ENCODE data around the gene WSB2. TPM values are rescaled to one million over a fixed set of nuclear protein-coding genes. Genes with fewer than 3 reads are reported as not detected.
"Not testable (repeated sequence)": the region's sequence is repeated elsewhere in the genome, so short reads cannot be mapped to it uniquely, and the experiment has no call there.

WSB2 gene
- total and polyA plus RNA-seq, 2 donors from 2014 or later, result 48.8 to 72.5 TPM

DNA sequence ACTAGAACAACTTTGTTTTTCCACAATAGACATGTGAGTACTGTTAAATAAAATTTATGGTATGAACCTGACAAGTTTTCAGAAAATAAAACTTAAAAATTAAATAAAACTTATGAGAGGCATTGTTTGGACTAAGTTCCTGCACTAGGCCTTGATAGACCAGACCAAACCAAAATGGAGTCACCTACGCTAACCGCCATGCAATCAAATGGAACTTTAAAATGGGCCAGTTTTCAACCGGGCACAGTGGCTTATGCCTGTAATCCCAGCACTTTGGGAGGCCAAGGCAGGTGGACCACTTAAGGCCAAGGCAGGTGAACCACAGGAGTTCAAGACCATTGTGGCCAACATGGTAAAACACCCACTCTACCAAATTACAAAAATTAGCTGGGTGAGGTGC is 49.6 kb downstream of the WSB2 start:
- intact Hi-C loops (cut with DNase I), result no loop called here
- FAIRE-seq (no peak), DNase-seq (no peak)

DNA sequence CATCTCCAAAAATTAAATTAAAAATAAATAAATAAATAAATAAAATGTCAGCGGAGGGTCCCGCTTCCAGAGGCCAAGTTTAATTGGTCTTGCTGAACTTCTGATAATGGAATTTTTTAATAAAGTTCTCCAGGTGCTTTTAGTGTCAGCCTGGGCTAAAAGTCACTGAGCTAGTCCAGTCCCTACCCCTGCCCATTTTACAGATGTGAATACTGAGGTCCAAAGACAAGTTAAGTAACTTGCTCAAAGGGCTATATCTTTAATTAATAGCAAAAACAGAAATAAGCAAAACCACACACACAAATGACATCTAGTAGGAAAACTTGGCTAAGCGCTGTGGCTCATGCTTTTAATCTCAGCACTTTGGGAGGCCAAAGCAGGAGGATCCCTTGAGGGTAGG is 50.1 kb downstream of the WSB2 start:
- H3K27me3 ChIP-seq (ENCODE audit: control insufficient read depth, insufficient read depth, low read length), result no peaks in the 10 kb centered on the region

More for the DNA sequence above, 49.6 kb downstream of the WSB2 start:
- H3K27me3 ChIP-seq (ENCODE audit: control insufficient read depth, insufficient read depth, low read length), result no peaks in the 10 kb centered on the region
- no peak overlapping the region for H3K9ac ChIP-seq (ENCODE audit: low read length in 3 of 3)
- no peaks in the 10 kb centered on the region for H3K36me3 ChIP-seq (ENCODE audit: control insufficient read depth in 2 of 3, insufficient read depth in 3 of 3, low read length in 3 of 3)
- H3K27ac ChIP-seq (ENCODE audit: low read depth in 2 of 2, low read length in 2 of 2), result no peak overlapping the region
- H3K4me1 ChIP-seq (ENCODE audit: control insufficient read depth in 2 of 3, insufficient read depth in 2 of 3, low read depth in 1 of 3, low read length in 3 of 3), result no peaks in the 10 kb centered on the region
- no peak overlapping the region for H3K4me3 ChIP-seq (ENCODE audit: low read length in 3 of 3)
- TF ChIP-seq, protein P1, sequence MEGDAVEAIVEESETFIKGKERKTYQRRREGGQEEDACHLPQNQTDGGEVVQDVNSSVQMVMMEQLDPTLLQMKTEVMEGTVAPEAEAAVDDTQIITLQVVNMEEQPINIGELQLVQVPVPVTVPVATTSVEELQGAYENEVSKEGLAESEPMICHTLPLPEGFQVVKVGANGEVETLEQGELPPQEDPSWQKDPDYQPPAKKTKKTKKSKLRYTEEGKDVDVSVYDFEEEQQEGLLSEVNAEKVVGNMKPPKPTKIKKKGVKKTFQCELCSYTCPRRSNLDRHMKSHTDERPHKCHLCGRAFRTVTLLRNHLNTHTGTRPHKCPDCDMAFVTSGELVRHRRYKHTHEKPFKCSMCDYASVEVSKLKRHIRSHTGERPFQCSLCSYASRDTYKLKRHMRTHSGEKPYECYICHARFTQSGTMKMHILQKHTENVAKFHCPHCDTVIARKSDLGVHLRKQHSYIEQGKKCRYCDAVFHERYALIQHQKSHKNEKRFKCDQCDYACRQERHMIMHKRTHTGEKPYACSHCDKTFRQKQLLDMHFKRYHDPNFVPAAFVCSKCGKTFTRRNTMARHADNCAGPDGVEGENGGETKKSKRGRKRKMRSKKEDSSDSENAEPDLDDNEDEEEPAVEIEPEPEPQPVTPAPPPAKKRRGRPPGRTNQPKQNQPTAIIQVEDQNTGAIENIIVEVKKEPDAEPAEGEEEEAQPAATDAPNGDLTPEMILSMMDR (IDR thresholded peaks at IDR 0.05; ENCODE audit: borderline replicate concordance, extremely low read depth, insufficient read depth), result no peak
- no peaks in the 10 kb centered on the region for H3K9me3 ChIP-seq (ENCODE audit: control insufficient read depth in 2 of 3, insufficient read depth in 1 of 3, low read length in 3 of 3)

GRCh38 chr12:117999806-118000205 is 61.2 kb downstream of the WSB2 start:
- H3K9me3 ChIP-seq (ENCODE audit: control insufficient read depth in 2 of 3, insufficient read depth in 1 of 3, low read length in 3 of 3); H3K27me3 ChIP-seq (ENCODE audit: control insufficient read depth, insufficient read depth, low read length); intact Hi-C loops (cut with DNase I); H3K4me3 ChIP-seq (ENCODE audit: low read length in 3 of 3); DNase-seq; H3K4me1 ChIP-seq (ENCODE audit: control insufficient read depth in 2 of 3, insufficient read depth in 2 of 3, low read depth in 1 of 3, low read length in 3 of 3); H3K27ac ChIP-seq (ENCODE audit: low read depth in 2 of 2, low read length in 2 of 2); FAIRE-seq; H3K9ac ChIP-seq (ENCODE audit: low read length in 3 of 3); H3K36me3 ChIP-seq (ENCODE audit: control insufficient read depth in 2 of 3, insufficient read depth in 3 of 3, low read length in 3 of 3): not testable (repeated sequence)

More for the DNA sequence above, 50.1 kb downstream of the WSB2 start:
- Histone ChIP-seq H3K4me3 (ENCODE audit: low read length in 3 of 3) (no peak overlapping the region), H3K36me3 (ENCODE audit: control insufficient read depth in 2 of 3, insufficient read depth in 3 of 3, low read length in 3 of 3) (no peaks in the 10 kb centered on the region), H3K27ac (ENCODE audit: low read depth in 2 of 2, low read length in 2 of 2) (no peak overlapping the region), H3K4me1 (ENCODE audit: control insufficient read depth in 2 of 3, insufficient read depth in 2 of 3, low read depth in 1 of 3, low read length in 3 of 3) (no peaks in the 10 kb centered on the region), H3K9me3 (ENCODE audit: control insufficient read depth in 2 of 3, insufficient read depth in 1 of 3, low read length in 3 of 3) (no peaks in the 10 kb centered on the region), H3K9ac (ENCODE audit: low read length in 3 of 3) (no peak overlapping the region)
- no peak for FAIRE-seq
- TF ChIP-seq, protein P1 (IDR thresholded peaks at IDR 0.05; ENCODE audit: borderline replicate concordance, extremely low read depth, insufficient read depth), result no peak
- intact Hi-C loops (cut with DNase I), result no loop called here
- no peak for DNase-seq

DNA sequence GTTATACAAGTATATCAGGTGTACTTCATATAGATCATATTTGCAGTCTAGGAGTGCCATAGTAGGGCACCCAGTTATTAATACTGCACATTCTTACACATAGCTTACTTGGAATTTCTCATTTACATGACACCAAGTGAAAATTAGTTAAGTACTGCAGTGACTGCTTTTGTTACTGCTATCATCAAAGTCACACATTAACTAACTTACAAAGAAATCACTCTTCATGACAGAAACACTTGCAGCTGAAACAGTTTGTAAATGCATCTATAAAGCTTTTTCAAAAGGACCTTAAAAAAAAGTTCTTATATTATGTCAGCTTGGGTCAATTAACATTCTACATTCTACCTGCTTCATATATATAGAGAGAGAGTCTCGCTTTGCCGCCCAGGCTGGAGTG is 62.3 kb downstream of the WSB2 start:
- no peak for DNase-seq
- TF ChIP-seq, protein P1 (IDR thresholded peaks at IDR 0.05; ENCODE audit: borderline replicate concordance, extremely low read depth, insufficient read depth), result no peak
- H3K9ac ChIP-seq (ENCODE audit: low read length in 3 of 3), result no peak overlapping the region
- H3K4me1 ChIP-seq (ENCODE audit: control insufficient read depth in 2 of 3, insufficient read depth in 2 of 3, low read depth in 1 of 3, low read length in 3 of 3), result no peaks in the 10 kb centered on the region
- no peaks in the 10 kb centered on the region for H3K36me3 ChIP-seq (ENCODE audit: control insufficient read depth in 2 of 3, insufficient read depth in 3 of 3, low read length in 3 of 3)
- no peaks in the 10 kb centered on the region for H3K27me3 ChIP-seq (ENCODE audit: control insufficient read depth, insufficient read depth, low read length)
- no peak overlapping the region for H3K27ac ChIP-seq (ENCODE audit: low read depth in 2 of 2, low read length in 2 of 2)
- no peak overlapping the region for H3K4me3 ChIP-seq (ENCODE audit: low read length in 3 of 3)
- H3K9me3 ChIP-seq (ENCODE audit: control insufficient read depth in 2 of 3, insufficient read depth in 1 of 3, low read length in 3 of 3), result no peaks in the 10 kb centered on the region
- intact Hi-C loops (cut with DNase I), result no loop called here
- no peak for FAIRE-seq

Measured in kidney (tissue), 14 donors.